ENCODE measurements around the gene SLC17A2. TPM values are rescaled to one million over a fixed set of nuclear protein-coding genes. Genes with fewer than 3 reads are reported as not detected.

Gene SLC17A2
- total and polyA plus RNA-seq, 2 of the 8 experiments (the other 6 are each of a cell fraction or from before 2014, with no cell fraction given) = not detected

- no peaks in the 10 kb centered on the region for H3K36me3 ChIP-seq (ENCODE audit: control insufficient read depth in 2 of 4, insufficient read depth in 4 of 4, low read length in 3 of 4)
- no peaks in the 10 kb centered on the region for H3K79me2 ChIP-seq (ENCODE audit: control insufficient read depth in 1 of 2, insufficient read depth in 2 of 2, low read length in 2 of 2)
- H2AK5ac ChIP-seq (ENCODE audit: low read depth, low read length) = no peak overlapping the region
- no peak overlapping the region for H3K56ac ChIP-seq (replicated peaks; ENCODE audit: insufficient read length, low read depth, low read length)
- H3K9me3 ChIP-seq (ENCODE audit: insufficient read depth in 2 of 2, low read depth in 1 of 2, low read length in 1 of 2) = no peaks in the 10 kb centered on the region
- H4K91ac ChIP-seq (replicated peaks; ENCODE audit: insufficient read length, low read length) = no peak overlapping the region
- no peak overlapping the region for H3K18ac ChIP-seq (ENCODE audit: extremely low read depth, low read length)
- H2BK120ac ChIP-seq (replicated peaks; ENCODE audit: low read depth, low read length) = no peak overlapping the region
- H3K4me1 ChIP-seq (replicated peaks in 1 of 4; ENCODE audit: control insufficient read depth in 3 of 4, insufficient read depth in 4 of 4, low read length in 3 of 4) = no peaks in the 10 kb centered on the region
- FAIRE-seq (no peak), DNase-seq (ENCODE audit: low read depth in 1 of 2, low spot score in 2 of 2) (no peak)
- no peak overlapping the region for H3K23ac ChIP-seq (ENCODE audit: insufficient read length)
- H2BK20ac ChIP-seq (ENCODE audit: low read length) = no peak overlapping the region
- no peaks in the 10 kb centered on the region for H4K20me1 ChIP-seq (replicated peaks in 1 of 2; ENCODE audit: control insufficient read depth in 1 of 2, insufficient read depth in 2 of 2, low read length in 2 of 2)
- H2BK15ac ChIP-seq (ENCODE audit: low read length) = no peak overlapping the region
- no peak overlapping the region for H4K5ac ChIP-seq (ENCODE audit: insufficient read length, low read depth, low read length)
- H3K4me3 ChIP-seq (ENCODE audit: extremely low read depth in 1 of 4, insufficient read depth in 2 of 4, low read depth in 3 of 4, low read length in 4 of 4) = no peak overlapping the region
- no peaks in the 10 kb centered on the region for H3K27me3 ChIP-seq (replicated peaks in 1 of 4; ENCODE audit: control insufficient read depth in 3 of 4, extremely low read depth in 1 of 4, insufficient read depth in 3 of 4, low read length in 3 of 4)
- no peak overlapping the region for H3K4ac ChIP-seq (replicated peaks; ENCODE audit: insufficient read length, low read depth, low read length)
- H4K8ac ChIP-seq (ENCODE audit: extremely low read depth, insufficient read depth, low read length) = no peak overlapping the region
- no peak overlapping the region for H2BK12ac ChIP-seq (ENCODE audit: low read depth, low read length)
- H3K9ac ChIP-seq (replicated peaks in 1 of 4; ENCODE audit: extremely low read depth in 1 of 4, low read depth in 3 of 4, low read length in 3 of 4) = no peak overlapping the region
- CTCF ChIA-PET (ENCODE audit: partially characterized antibody) = interaction anchor here (0.7 to 1.2 kb wide), 3 partner anchors 10 to 117 kb away, joined by 3 read pairs; no protein-coding TSS in a partner anchor
- no peaks in the 10 kb centered on the region for H3K79me1 ChIP-seq (ENCODE audit: low read depth, low read length)
- H3K23me2 ChIP-seq (ENCODE audit: low read depth, low read length) = no peaks in the 10 kb centered on the region
- no peak overlapping the region for H3K27ac ChIP-seq (ENCODE audit: low read depth, low read length)
- no peak overlapping the region for H3K14ac ChIP-seq (ENCODE audit: insufficient read length)
- TF ChIP-seq ATF2 (IDR thresholded peaks at IDR 0.05; ENCODE audit: low read length) (no peak), SIRT6 (IDR thresholded peaks at IDR 0.05; ENCODE audit: low read length) (no peak), CTCF (IDR thresholded peaks at IDR 0.05; ENCODE audit: control extremely low read depth in 1 of 3, insufficient read depth in 1 of 3, low read depth in 1 of 3, low read length in 3 of 3) (no peak), POU5F1 (IDR thresholded peaks at IDR 0.05; ENCODE audit: low read depth, low read length) (no peak), EGR1 (IDR thresholded peaks at IDR 0.05; ENCODE audit: borderline replicate concordance, low read depth, low read length) (no peak)
- 92% methylated on average over 3 of the region's 3 CpGs; no CpG with 5 or more reads in 1 of the 2 experiments for WGBS, 2 experiments (ENCODE audit: extremely low coverage in 1 of 2, insufficient coverage in 1 of 2, insufficient read length in 1 of 2, insufficient replicate concordance in 2 of 2, low coverage in 1 of 2, low lambda C conversion rate in 2 of 2, missing lambda C conversion rate in 1 of 2)
- no peak overlapping the region for H2BK5ac ChIP-seq (ENCODE audit: low read depth, low read length)
- no peak overlapping the region for H3K4me2 ChIP-seq (ENCODE audit: insufficient read depth in 1 of 2, low read depth in 2 of 2, low read length in 2 of 2)
- POLR2A ChIA-PET (ENCODE audit: partially characterized antibody) = no interaction called here
- no peak overlapping the region for H2AFZ ChIP-seq (ENCODE audit: low read length)
These were observed 55.0 kb downstream of the SLC17A2 start for GRCh38 chr6:25875563-25875905.

Data from H1 (cell line).